Fibroblast of lung (primary cell): Measurements from ENCODE around the gene GCC2.

Source experiments
- EZH2 ChIP-seq: IDR thresholded peaks from 2 replicates; pipeline ENCODE4 v1.5.1; 2012; ENCODE audit warnings: low read length, control low read depth, mild to moderate bottlenecking; ENCODE audit errors: missing control alignments
- TF ChIP-seq, protein P1 (sequence below), 2 donors: IDR thresholded peaks in 1 of 2; conservative IDR thresholded peaks in 1 of 2; 1 replicate in 1 of 2; 2 replicates in 1 of 2; pipeline ENCODE4 v1.5.1; 2011 to 2012; ENCODE audit warnings: low read length in 2 of 2, control low read depth in 1 of 2, inconsistent platforms in 1 of 2, low read depth in 1 of 2, mild to moderate bottlenecking in 1 of 2

DNA sequence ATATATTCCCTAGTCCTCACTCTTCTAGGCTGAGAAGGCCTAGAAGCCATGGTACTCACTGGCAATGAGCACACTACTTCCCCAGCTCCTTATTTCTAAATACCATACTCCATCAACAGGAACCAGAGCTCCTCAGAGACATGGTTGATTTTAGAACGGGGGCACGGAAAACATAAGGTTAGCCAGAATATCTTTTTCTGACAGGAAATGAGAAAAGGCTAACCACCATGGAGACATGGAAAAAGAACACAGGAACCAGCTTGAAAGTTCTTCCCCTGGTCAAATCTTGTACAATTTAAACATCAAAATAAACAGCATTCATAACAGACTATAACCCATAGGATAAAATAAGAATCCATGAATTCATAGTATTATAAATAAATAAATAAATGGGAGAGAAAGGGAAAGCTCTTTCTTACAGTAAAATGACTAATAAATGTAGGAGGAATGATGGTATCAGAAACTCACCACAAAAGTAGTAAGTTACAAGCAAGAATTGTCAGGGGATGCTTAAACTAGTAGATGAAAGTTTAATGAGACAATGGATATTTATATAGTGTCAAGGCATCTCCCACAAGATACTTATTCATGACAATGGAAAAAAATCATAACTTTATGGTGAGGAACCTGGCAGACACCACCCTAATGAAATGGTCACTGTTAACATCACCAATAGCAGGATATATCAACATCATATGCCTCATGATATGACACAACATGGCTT lies 20.6 kb upstream of the GCC2 start:
- no peak for TF ChIP-seq EZH2
- TF ChIP-seq, protein P1, sequence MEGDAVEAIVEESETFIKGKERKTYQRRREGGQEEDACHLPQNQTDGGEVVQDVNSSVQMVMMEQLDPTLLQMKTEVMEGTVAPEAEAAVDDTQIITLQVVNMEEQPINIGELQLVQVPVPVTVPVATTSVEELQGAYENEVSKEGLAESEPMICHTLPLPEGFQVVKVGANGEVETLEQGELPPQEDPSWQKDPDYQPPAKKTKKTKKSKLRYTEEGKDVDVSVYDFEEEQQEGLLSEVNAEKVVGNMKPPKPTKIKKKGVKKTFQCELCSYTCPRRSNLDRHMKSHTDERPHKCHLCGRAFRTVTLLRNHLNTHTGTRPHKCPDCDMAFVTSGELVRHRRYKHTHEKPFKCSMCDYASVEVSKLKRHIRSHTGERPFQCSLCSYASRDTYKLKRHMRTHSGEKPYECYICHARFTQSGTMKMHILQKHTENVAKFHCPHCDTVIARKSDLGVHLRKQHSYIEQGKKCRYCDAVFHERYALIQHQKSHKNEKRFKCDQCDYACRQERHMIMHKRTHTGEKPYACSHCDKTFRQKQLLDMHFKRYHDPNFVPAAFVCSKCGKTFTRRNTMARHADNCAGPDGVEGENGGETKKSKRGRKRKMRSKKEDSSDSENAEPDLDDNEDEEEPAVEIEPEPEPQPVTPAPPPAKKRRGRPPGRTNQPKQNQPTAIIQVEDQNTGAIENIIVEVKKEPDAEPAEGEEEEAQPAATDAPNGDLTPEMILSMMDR (conservative IDR thresholded peaks at IDR 0.05 in 1 of 2, IDR thresholded peaks at IDR 0.05 in 1 of 2; ENCODE audit: low read depth in 1 of 2, low read length in 2 of 2): no peak
